ENCODE measurements around the gene MAB21L1.

- no peak for TF ChIP-seq CTCF (IDR thresholded peaks at IDR 0.05; ENCODE audit: control extremely low read depth in 1 of 3, insufficient read depth in 1 of 3, low read depth in 1 of 3, low read length in 3 of 3)
- no peak for TF ChIP-seq YY1 (IDR thresholded peaks at IDR 0.05; ENCODE audit: low read depth, low read length)
- no peak for TF ChIP-seq MAX (IDR thresholded peaks at IDR 0.05)
- no peak for TF ChIP-seq SP4 (IDR thresholded peaks at IDR 0.05; ENCODE audit: low read length)
- no peak for TF ChIP-seq RFX5 (IDR thresholded peaks at IDR 0.05; ENCODE audit: borderline replicate concordance, low read depth, low read length)
- TF ChIP-seq RNF2 (IDR thresholded peaks at IDR 0.05; ENCODE audit: borderline replicate concordance, low read depth, low read length, missing control alignments, poor library complexity, severe bottlenecking) = no peak
- TF ChIP-seq NANOG (IDR thresholded peaks at IDR 0.05; ENCODE audit: insufficient read depth, low read depth, low read length, poor library complexity, severe bottlenecking) = no peak
- no peak for TF ChIP-seq EZH2 (IDR thresholded peaks at IDR 0.05; ENCODE audit: low read depth, low read length, severe bottlenecking)
- TF ChIP-seq SP1 (IDR thresholded peaks at IDR 0.05; ENCODE audit: low read depth, low read length) = no peak
- no peak for TF ChIP-seq CHD2 (IDR thresholded peaks at IDR 0.05; ENCODE audit: low read length)
- no peak for TF ChIP-seq SRF (IDR thresholded peaks at IDR 0.05; ENCODE audit: low read depth, low read length)
- TF ChIP-seq JUN (IDR thresholded peaks at IDR 0.05; ENCODE audit: low read depth, low read length) = no peak
Observed at GRCh38 chr13:35480346-35480745, 3.9 kb upstream of the MAB21L1 start.

Data from H1 (cell line).